ENCODE measurements around the gene ZFP36L1.

GRCh38 chr14:68824517-68825347 is 31.9 kb upstream of the ZFP36L1 start:
- TF ChIP-seq CTCF (IDR thresholded peaks at IDR 0.05) (peak; percentile 54 to 74 (median 72)), POLR2A (IDR thresholded peaks at IDR 0.05) (no peak)
